Islet precursor cell (in vitro differentiated cells): ENCODE measurements around the gene CLOCK.
"Not testable (repeated sequence)": the region's sequence is repeated elsewhere in the genome, so short reads cannot be mapped to it uniquely, and the experiment has no call there.

Source experiments
- DNase-seq: peaks from one replicate; pipeline ENCODE4 v3.0.0-alpha.2; 2018

Gene CLOCK

GRCh38 chr4:55546756-55547465 lies at the start of gene CLOCK:
TSS of gene CLOCK (minus strand) at chr4:55546909. CDS start at chr4:55482785, 64,124 bp downstream.
- peak; percentile 91 for DNase-seq

DNA sequence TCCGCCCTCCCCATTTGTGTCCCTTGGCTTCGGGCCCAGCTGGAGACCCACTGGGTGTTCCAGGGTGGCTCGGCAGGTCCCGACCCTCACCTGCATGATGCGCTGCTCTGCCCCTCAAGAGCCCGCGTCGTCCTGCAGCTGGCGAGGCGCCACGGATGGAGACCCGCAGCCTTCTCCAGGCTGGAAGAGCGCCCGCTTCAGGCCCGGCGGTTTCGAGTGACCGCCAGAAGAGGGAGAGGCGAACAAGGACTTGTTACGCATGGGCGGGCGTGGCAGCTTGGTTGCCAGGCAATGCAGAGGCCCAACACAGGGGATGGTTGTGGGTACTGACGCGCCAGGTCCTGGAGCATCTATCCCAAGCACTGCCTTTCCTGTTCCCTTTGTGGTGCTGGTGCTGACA lies 45.3 kb upstream of the CLOCK start, which contains the start of gene PDCL2:
Gene PDCL2, minus strand, starts transcription at position 232 of the 400 bp plus-strand sequence. Its CDS starts 136 bp downstream, at position 96.
- DNase-seq, result no peak

- DNase-seq, result no peak
These were observed 41.5 kb upstream of the CLOCK start for GRCh38 chr4:55588160-55588559.

GRCh38 chr4:55582773-55583172 lies 36.1 kb upstream of the CLOCK start:
- not testable (repeated sequence) for DNase-seq

- DNase-seq, result no peak
These were observed 31.8 kb upstream of the CLOCK start for GRCh38 chr4:55578341-55579010.

- no peak for DNase-seq
These were observed 28.8 kb upstream of the CLOCK start for GRCh38 chr4:55575513-55575912.

DNA sequence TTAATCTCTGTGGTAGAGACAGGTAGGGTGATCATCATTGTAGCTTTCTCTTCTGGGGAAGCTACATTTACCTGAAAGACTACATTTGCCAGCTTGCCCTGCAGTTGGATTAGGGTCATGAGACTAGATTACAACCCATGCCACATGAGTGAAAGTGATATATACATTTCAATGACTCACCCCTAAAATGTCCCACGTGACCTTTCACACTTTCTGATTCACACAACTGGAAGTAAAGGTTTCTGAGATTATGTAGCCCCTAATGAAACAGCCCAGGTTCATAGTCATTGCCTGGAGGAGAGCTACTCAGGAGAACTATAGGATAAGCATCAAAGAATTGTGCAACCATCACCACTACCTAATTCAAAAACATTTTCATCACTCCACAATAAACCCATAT lies 27.5 kb upstream of the CLOCK start:
- DNase-seq, result no peak

DNA sequence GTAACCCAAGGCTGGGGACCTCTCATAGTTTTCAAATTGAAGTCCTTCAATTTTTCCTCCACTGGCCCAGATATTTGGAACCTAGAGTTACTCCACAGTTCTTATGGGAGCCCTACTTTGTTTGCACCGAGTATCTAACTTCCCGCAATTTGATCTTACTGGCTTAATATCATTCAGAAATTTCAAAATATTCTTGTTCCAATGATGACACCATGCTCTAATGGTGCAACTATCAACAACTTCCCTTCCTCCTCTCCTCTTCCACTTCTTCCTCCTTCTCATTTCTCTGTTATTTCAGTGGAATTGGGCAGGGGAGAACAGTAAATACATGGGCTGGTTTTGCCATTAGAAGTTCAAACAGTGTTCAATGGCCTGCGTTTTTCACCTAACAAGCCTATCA lies 25.1 kb upstream of the CLOCK start:
- no peak for DNase-seq

DNA sequence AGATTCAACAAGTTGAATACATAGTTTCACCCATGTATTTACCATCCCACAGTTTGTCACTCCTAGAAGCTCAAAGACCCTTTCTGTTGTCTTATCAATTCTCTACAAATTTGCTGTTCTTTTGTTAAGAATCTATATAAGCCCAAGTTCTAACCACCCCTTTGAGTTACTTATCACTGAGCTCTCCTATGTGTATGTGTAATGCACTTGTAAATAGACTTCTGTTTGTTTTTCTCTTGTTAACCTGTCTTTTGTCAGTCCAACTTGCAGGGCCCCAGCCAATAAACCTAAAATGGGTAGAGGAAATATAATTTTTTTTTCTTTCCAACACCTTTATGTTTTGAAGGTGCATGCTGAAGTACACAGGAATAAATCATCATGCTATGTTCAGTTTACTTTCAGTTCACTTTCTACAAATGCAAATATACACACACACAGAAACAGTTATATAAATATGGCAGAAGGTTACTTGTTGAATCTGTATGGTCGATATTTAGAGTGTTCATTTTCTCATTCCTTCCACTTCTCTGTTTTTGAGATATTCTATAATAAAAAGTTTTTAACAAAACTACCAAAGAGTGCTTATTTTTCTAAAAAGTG lies 22.3 kb upstream of the CLOCK start:
- DNase-seq, result no peak

DNA sequence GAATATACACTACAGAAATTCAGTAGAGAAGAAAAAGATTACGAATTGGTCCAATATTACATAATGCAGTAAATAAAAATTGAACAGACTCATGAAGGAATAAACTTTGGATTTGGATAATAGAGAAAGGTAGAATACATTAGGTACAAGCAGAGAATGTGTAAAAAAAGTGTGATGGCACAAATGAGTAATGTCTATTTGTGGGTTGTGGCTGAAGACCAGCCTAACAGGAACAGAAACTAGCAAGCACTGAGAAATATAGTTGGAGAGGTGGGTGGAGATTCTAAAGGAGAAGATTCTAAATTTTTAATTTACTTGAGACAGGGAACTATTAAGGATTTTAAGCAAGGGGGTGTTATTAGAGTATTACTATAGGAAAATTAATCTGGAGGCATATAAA lies 15.2 kb upstream of the CLOCK start:
- DNase-seq, result no peak

DNA sequence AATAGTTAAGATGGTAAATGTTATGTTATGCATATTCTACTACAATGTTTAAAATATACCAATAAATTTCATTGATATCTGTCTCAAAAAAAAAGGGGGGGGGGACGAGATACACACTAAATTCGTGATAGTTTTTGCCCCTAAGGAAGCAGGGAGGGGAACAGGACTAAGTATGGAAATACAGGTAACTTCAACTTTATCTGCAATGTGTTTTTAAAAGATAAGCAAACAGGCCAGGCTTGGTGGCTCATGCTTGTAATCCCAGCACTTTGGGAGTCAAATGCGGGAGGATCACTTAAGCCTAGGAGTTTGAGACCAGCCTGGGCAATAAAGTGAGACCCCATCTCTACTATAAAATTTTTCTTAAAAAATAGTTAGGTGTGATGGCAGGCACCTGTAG lies 13.4 kb upstream of the CLOCK start:
- DNase-seq, result no peak

GRCh38 chr4:55554453-55555030 lies 7.8 kb upstream of the CLOCK start:
- no peak for DNase-seq

DNA sequence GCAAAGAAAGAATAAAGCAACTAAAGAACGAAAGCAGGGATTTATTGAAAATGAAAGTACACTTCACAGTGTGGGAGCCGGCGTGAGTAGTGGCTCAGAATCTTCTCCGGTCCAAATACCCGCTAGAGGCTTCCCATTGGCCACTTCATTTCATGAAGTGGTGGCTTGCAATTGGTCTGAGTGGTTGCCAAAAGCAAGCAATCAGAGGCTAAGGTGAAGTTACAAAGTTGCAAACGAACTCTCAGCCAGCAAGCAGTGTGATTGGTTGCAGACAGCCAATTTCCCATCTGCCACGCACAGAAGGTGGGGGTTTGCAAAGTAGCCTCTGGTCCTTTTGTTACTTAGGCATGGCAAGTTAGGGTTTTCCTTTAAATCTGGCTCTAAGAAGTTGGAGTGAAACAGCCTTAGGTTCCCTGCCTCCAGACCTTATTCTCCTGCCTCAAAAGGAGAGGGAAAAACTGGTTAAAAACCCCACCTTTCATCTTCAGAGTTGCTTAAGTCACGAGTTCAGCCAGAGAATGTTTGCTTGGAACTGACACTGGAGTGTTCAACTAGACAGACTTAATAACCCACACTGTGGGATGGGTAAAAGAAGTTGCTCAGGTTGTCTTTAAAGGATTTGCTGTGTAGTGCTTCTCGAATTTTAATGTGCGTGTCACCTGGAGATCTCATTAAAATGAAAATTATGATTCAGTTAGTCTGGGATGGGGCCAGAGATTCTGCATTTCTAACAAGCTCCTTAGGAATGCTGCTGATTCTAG lies 6.9 kb upstream of the CLOCK start:
- no peak for DNase-seq

DNA sequence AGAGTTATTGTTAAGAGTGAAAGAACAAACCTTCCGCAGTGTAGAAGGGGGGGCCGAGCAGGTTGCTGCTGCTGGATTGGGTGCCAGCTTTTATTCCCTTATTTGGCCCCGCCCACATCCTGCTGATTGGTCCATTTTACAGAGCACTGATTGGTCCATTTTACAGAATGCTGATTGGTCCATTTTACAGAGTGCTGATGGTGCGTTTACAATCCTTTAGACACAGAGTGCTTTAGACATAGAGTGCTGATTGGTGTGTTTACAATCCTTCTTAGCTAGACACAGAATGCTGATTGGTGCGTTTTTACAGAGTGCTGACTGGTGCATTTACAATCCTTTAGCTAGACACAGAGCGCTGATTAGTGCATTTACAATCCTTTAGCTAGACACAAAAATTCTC lies 5.3 kb upstream of the CLOCK start:
- not testable (repeated sequence) for DNase-seq

DNA sequence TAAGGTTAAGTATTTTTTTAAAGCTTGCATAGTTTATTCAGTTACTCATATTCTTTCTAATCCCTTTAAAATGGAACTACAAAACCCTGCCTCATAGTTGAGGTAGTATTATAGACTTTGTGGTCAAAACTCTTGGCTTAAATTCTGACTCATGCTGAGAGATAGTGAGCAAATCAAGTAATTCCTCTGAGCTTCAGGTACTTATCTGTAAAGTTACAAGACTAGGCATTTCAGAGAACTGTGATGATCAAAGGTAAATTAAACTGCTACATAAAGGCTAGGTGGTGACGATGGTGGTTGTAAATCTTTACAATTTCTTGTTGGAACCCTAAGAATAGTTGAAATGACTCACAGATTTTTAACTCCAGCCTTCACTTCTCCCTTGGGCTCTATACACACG lies 3.2 kb upstream of the CLOCK start:
- no peak for DNase-seq

DNA sequence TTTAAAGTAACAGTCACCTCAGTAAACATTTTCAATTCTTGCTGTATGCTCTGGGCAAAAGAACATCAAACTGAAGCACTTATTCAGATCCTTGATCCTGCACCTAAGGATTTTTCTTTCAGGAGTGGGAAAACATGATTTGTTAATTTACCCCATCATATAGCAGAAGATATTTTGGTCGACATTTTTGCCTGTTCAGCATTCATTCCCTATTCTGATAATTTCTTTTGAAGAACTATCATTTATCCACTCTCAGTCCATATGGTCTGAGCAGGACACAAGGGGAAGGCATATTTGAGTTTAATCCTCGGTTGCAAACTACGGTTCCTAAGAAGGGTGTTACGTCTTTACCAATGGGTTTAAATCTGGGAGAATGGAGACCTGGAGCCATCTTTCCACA lies 1.2 kb upstream of the CLOCK start:
- DNase-seq, result no peak

DNA sequence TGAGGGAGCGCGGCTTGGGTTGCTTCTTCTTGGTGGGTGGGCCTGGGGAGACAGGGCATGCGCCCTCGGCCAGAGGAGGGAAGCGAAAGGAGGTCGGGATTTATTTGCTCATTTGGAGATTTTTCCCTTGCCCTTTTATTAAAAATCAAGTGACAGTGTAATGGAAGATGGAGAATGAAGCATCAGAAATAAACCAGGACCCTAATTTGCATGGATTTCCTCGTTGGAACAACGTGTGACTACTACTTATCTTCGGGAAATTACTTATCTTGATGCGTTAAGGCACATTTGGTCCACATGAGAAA lies 709 bp upstream of the CLOCK start:
- DNase-seq, result no peak

- DNase-seq, result no peak
These were observed 278 bp downstream of the CLOCK start for GRCh38 chr4:55546506-55546755.

DNA sequence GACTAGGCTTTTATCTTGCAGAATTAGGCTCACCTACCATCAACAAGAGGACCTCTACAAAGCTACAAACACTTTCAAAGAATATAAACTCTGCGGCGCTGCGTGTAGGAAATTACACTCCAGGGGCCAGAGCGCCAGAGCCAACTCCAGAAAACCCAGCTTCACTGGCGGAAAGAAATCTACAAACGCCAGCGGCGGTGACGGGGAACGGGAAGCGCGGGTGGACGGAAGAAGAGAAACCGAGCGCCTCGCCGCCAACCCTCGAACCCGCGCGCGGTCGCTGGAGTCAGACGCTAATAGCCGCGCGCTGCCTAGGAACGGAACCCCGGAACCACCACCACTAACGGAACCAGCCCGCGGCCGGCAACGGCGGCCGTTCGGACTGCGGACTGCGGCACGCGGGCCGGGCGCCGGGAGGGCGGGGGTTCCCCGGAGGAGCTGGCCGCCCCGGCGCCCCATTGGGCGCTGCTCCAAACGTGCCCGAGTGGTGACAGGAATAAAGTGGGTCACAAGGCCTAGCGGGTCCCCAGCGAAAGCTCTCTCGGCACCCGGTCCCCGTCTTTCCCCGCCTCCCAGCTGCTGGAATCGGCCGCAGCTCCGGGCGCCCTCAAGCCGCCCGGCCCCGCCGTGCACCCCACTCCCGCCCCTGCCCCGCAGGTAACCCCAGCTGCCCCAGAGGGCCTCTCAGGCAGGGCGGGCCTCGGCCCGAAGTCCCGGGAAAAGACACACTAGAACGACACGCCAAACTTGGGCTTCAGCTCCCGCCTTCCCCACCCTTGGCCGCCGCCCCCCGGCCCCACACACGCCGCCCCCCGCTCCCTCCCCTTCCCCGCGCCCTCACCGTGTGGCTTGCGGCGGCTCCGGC lies 836 bp downstream of the CLOCK start:
- DNase-seq, result peak; percentile 80

GRCh38 chr4:55545151-55545550 lies 1.6 kb downstream of the CLOCK start:
- DNase-seq, result no peak

DNA sequence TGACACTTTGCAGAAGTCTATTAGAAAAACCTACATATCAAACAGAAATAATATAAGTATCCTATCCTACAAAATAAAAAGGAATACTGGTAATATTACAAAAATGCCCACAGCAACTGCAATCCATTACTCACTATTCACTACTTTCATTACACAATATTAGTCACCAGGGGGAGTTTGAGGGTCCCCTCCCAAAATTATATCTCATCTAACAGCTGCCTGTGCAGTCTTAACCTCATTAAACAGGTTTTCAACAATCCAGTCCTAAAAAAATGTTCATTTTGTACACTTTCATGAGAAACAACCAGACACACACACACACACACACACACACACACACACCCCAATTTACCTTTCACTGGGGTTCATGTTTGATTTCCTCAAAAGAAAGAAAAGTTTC lies 2.9 kb downstream of the CLOCK start:
- DNase-seq, result no peak

- no peak for DNase-seq
These were observed 6.4 kb downstream of the CLOCK start for GRCh38 chr4:55540271-55540670.

DNA sequence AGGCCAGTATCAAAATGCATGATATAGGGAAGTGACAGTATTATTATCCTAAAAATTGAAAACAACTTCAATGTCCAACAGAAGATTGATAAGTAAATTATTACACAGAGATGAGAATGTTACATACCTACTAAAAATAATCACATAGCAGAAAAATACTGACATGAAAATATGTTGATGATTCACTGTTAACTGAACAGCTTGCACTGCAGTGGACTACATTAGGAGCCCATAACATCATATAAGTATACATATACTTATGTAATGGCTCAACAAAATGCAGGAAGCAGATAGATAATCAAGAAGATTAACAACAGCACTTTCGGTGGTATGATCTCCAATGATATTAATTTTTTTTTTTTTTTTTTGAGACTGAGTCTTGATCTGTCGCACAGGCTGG lies 7.1 kb downstream of the CLOCK start:
- no peak for DNase-seq
